GM21528 (cell line): ENCODE measurements around the gene CD6.

ENCODE experiments used
- ATAC-seq: cut with Tn5 transposase; IDR thresholded peaks from one replicate; pipeline ENCODE4 v1.9.1; 2021; ENCODE audit warnings: mild to moderate bottlenecking, moderate library complexity; ENCODE audit not compliant: unreplicated experiment, low FRiP score

CD6 gene

GRCh38 chr11:60971520-60971919 is at the start of gene CD6:
CD6 (plus strand) TSS chr11:60971680; CDS start chr11:60971866, 186 bp downstream.
- no peak for ATAC-seq

GRCh38 chr11:60921777-60922335 is 49.6 kb upstream of the CD6 start:
- no peak for ATAC-seq

- ATAC-seq: no peak
Measured at GRCh38 chr11:60922906-60923305, 48.6 kb upstream of the CD6 start.

GRCh38 chr11:60923326-60923725 is 48.2 kb upstream of the CD6 start:
- ATAC-seq: no peak

- ATAC-seq: no peak
Measured at GRCh38 chr11:60923800-60924109, 47.7 kb upstream of the CD6 start.

GRCh38 chr11:60924110-60924905 is 47.2 kb upstream of the CD6 start, which contains the start of gene TMEM132A:
TMEM132A (plus strand) TSS chr11:60924460; CDS start chr11:60924634, 174 bp downstream.
- ATAC-seq: no peak

GRCh38 chr11:60924906-60925853 is 46.3 kb upstream of the CD6 start:
- no peak for ATAC-seq

- ATAC-seq: no peak
Measured at GRCh38 chr11:60925868-60926267, 45.6 kb upstream of the CD6 start.

GRCh38 chr11:60926500-60926899 is 45.0 kb upstream of the CD6 start:
- ATAC-seq: no peak

GRCh38 chr11:60927061-60927592 is 44.4 kb upstream of the CD6 start:
- ATAC-seq: no peak

- ATAC-seq: no peak
Measured at GRCh38 chr11:60927600-60927999, 43.9 kb upstream of the CD6 start.

GRCh38 chr11:60928563-60929001 is 42.9 kb upstream of the CD6 start:
- ATAC-seq: no peak

GRCh38 chr11:60929764-60930163 is 41.7 kb upstream of the CD6 start:
- ATAC-seq: no peak

- no peak for ATAC-seq
Measured at GRCh38 chr11:60930394-60930793, 41.1 kb upstream of the CD6 start.

GRCh38 chr11:60931917-60932316 is 39.6 kb upstream of the CD6 start:
- ATAC-seq: no peak

- no peak for ATAC-seq
Measured at GRCh38 chr11:60932605-60933356, 38.7 kb upstream of the CD6 start.

GRCh38 chr11:60933416-60934123 is 37.9 kb upstream of the CD6 start:
- ATAC-seq: no peak

- no peak for ATAC-seq
Measured at GRCh38 chr11:60934124-60934789, 37.2 kb upstream of the CD6 start.
